GM19438 (cell line): ENCODE data around the gene HBA1.
"Not testable (repeated sequence)": the region's sequence is repeated elsewhere in the genome, so short reads cannot be mapped to it uniquely, and the experiment has no call there.

Experiments
- ATAC-seq: cut with Tn5 transposase; IDR thresholded peaks from one replicate; pipeline ENCODE4 v1.9.1; 2021; ENCODE audit warnings: low read depth; ENCODE audit not compliant: unreplicated experiment

The HBA1 gene

GRCh38 chr16:176477-177382 lies at the start of gene HBA1:
Gene HBA1, plus strand, starts transcription at chr16:176680. Its CDS starts 37 bp downstream, at chr16:176717.
- not testable (repeated sequence) for ATAC-seq

- ATAC-seq, result no peak
Measured at GRCh38 chr16:129075-129474, 47.4 kb upstream of the HBA1 start.

GRCh38 chr16:130533-131173 lies 45.8 kb upstream of the HBA1 start:
- no peak for ATAC-seq

DNA sequence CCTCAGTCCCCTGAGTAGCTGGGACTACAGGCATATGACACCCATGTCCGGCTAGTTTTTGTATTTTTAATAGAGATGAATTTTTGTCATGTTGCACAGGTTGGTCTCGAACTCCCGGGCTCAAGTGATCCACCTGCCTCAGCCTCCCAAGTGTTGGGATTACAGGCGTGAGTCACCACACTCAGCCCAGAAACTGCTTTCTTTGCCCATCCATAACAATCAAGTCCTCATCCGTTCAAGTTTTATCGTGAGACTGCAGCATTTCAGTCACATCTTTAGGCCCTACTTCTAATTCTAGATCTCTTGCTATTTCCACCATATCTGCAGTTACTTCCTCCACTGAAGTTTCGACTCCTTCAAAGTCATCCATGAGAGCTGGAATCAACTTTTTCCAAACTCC lies 44.4 kb upstream of the HBA1 start:
- no peak for ATAC-seq

DNA sequence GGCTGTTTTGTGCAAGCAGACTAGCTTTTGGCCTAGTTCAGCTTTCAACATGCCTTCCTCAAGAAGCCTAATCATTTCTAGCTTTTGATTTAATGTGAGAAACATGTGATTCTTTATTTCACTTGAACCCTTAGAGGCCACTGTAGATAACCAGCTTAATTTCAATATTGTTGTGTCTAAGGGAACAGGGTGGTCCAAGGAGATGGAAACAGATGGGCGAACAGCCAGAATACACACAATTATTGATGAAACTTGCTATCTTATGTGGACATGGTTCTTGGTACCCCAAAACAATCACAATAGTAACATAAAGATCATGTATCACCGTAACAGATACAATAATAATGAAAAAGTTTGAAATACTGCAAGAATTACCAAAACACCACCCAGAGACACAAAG lies 42.8 kb upstream of the HBA1 start:
- ATAC-seq, result no peak

GRCh38 chr16:138049-138417 lies 38.4 kb upstream of the HBA1 start:
- ATAC-seq, result no peak

DNA sequence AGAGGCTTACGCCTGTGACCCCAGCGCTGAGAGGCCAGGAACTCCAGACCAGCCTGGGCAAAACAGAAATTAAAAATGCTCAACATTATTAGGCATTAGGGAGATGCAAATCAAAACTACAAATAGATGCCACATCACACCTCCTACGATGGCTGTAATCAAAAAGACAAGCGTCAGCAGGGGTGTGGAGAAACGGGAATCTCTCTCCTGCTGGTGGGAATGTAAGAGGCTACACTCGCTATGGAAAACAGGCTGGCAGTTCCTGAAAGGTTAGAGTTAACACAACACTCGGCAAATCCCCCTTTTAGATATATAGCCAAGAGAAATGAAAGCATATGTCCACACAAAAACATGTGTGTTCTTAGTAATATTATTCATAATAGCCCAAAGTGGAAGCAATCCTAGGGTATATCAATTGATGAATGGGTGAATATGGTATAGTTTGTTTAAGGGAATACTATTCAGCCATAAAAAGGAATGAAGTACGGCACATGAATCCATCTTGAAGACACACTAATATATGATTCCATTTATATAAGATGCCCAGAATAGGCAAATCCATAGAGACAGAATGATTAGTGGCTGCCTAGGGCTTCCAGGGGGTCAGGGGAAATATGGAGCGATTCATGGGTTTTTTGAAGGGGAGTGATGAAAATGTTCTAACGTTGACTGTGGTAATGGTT lies 36.2 kb upstream of the HBA1 start:
- ATAC-seq, result no peak

- ATAC-seq, result no peak
Measured at GRCh38 chr16:142405-142967, 34.0 kb upstream of the HBA1 start.

- no peak for ATAC-seq
Measured at GRCh38 chr16:143047-143446, 33.4 kb upstream of the HBA1 start.

GRCh38 chr16:143456-143855 lies 33.0 kb upstream of the HBA1 start:
- no peak for ATAC-seq

- no peak for ATAC-seq
Measured at GRCh38 chr16:144797-145252, 31.7 kb upstream of the HBA1 start.

GRCh38 chr16:146646-147045 lies 29.8 kb upstream of the HBA1 start:
- ATAC-seq, result no peak

GRCh38 chr16:149024-149660 lies 27.3 kb upstream of the HBA1 start:
- ATAC-seq, result no peak

- ATAC-seq, result no peak
Measured at GRCh38 chr16:152141-153128, 24.0 kb upstream of the HBA1 start, which contains the start of gene HBZ. Gene HBZ, plus strand, starts transcription at chr16:152644. Its CDS starts 266 bp downstream, at chr16:152910.

DNA sequence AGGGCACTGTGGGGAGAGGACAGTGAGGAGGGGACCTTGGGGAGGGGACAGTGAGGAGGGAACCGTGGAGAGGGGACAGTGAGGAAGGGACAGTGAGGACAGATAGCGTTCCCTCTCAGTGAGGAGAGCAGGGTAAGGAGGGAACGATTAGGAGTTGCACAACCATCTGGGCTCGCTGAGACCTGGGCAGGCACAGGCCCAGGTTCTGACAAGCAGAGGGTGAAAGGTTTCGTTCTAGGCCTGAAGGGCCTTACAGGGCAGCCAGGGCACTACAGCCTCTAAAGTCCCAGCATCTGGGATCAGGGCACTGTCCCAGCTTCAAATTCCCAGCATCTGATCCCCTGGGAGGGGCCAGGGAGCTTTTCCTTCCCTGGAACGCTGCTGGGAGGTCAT lies 23.4 kb upstream of the HBA1 start:
- ATAC-seq, result not testable (repeated sequence)

- not testable (repeated sequence) for ATAC-seq
Measured at GRCh38 chr16:153550-154216, 22.8 kb upstream of the HBA1 start.

DNA sequence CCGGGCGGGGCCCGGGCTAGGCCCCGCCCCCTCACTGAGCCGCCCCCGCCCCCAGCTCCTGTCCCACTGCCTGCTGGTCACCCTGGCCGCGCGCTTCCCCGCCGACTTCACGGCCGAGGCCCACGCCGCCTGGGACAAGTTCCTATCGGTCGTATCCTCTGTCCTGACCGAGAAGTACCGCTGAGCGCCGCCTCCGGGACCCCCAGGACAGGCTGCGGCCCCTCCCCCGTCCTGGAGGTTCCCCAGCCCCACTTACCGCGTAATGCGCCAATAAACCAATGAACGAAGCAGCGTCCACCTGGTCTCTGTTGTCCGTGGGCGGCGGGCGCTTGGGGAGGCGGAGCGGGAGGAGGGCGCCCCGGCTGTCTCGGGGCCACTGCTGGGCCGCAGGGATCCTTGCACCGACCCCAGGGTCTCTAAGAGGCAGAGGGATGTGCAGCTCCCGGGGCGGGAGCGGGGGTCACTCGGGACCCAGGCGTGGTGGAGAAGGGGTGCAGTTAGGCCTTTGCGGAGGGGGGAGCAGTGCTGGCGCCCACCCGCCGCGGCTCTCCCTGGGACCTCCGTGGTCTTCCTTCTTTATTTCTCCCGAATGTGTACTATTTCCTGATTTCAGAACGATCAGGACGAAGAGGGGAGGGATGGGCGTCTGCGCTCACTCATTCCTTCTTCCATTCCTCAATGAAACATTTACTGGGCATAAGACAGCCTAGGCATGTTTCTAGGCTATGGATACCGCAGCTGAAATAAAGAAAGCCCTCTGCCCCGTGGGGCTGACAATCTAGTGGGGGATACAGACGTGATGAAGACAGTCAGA lies 22.1 kb upstream of the HBA1 start:
- ATAC-seq, result no peak

- ATAC-seq, result no peak
Measured at GRCh38 chr16:155031-155398, 21.5 kb upstream of the HBA1 start.
